Hepatocyte (in vitro differentiated cells): ENCODE results near the gene CRIP3. TPM values are rescaled to one million over a fixed set of nuclear protein-coding genes. Genes with fewer than 3 reads are reported as not detected.
A peak's percentile ranks its signal among the peaks of the same experiment; 100 is the strongest.

Experiments used
- DNase-seq: peaks from one replicate; pipeline ENCODE4 v3.0.0-alpha.2; 2016; ENCODE audit warnings: low spot score
- H2AFZ ChIP-seq: fragments of 200-600 bp; sonication (generic); 2 replicates; pipeline ENCODE4 v1.6.0; 2016; ENCODE audit warnings: antibody characterized with exemption, mild to moderate bottlenecking
- H3K27ac ChIP-seq: fragments of 200-600 bp; sonication (generic); 2 replicates; pipeline ENCODE4 v1.5.1; 2016; ENCODE audit warnings: mild to moderate bottlenecking
- H3K27me3 ChIP-seq: fragments of 200-600 bp; sonication (generic); 2 replicates; pipeline ENCODE4 v1.6.1; 2016
- H3K36me3 ChIP-seq: fragments of 200-600 bp; sonication (generic); replicated peaks from 2 replicates; pipeline ENCODE4 v1.5.1; 2016; ENCODE audit warnings: low read depth; ENCODE audit not compliant: insufficient read depth
- H3K4me1 ChIP-seq: fragments of 200-600 bp; sonication (generic); 2 replicates; pipeline ENCODE4 v1.5.1; 2016; ENCODE audit warnings: mild to moderate bottlenecking, moderate library complexity; ENCODE audit not compliant: insufficient read depth
- H3K4me2 ChIP-seq: fragments of 200-600 bp; sonication (generic); 2 replicates; pipeline ENCODE4 v1.6.0; 2016
- H3K4me3 ChIP-seq: fragments of 200-600 bp; sonication (generic); 2 replicates; pipeline ENCODE4 v1.5.1; 2016; ENCODE audit warnings: mild to moderate bottlenecking
- H3K79me2 ChIP-seq: fragments of 200-600 bp; sonication (generic); 2 replicates; pipeline ENCODE4 v1.6.0; 2017; ENCODE audit warnings: mild to moderate bottlenecking
- H3K9me2 ChIP-seq: fragments of 200-600 bp; sonication (generic); replicated peaks from 2 replicates; pipeline ENCODE4 v1.6.0; 2017; ENCODE audit warnings: mild to moderate bottlenecking; ENCODE audit not compliant: insufficient read depth
- H3K9me3 ChIP-seq: fragments of 200-600 bp; sonication (generic); 2 replicates; pipeline ENCODE4 v1.5.1; 2016; ENCODE audit warnings: low read depth, mild to moderate bottlenecking
- H4K20me1 ChIP-seq: fragments of 200-600 bp; sonication (generic); 2 replicates; pipeline ENCODE4 v1.6.0; 2016; ENCODE audit warnings: mild to moderate bottlenecking; ENCODE audit not compliant: insufficient read depth, poor library complexity, severe bottlenecking
- EZH2 ChIP-seq: fragments of 200-600 bp; sonication (generic); IDR thresholded peaks from 2 replicates; pipeline ENCODE4 v1.6.1; 2016; ENCODE audit warnings: antibody characterized with exemption, mild to moderate bottlenecking, borderline replicate concordance
- EZH2phosphoT487 ChIP-seq: fragments of 200-600 bp; sonication (generic); IDR thresholded peaks from one replicate; pipeline ENCODE4 v1.6.1; 2018; ENCODE audit warnings: antibody characterized with exemption, mild to moderate bottlenecking, low read depth, moderate library complexity; ENCODE audit not compliant: unreplicated experiment, severe bottlenecking
- WGBS: methylation state at CpG from one replicate; pipeline ENCODE4 v1.1.6; 2016; ENCODE audit warnings: low lambda C conversion rate; ENCODE audit errors: missing lambda C conversion rate; 5-methylcytosine and 5-hydroxymethylcytosine counted together
- polyA plus RNA-seq: library from polyadenylated mRNA; unstranded; fragments of >200 nt; fragmentation: Nextera tagmentation; extraction: Ambion mirVana; gene quantifications from 2 replicates; pipeline ENCODE4 v1.2.1, GENCODE V29; 2016
- total RNA-seq: library from RNA; depleted of rRNA; stranded (reverse); fragments of >200 nt; gene quantifications from 2 replicates; pipeline ENCODE4 v1.2.3, GENCODE V29; 2014
- TF ChIP-seq, protein P1 (sequence below): fragments of 200-600 bp; sonication (generic); IDR thresholded peaks from 2 replicates; pipeline ENCODE4 v1.5.1; 2016; ENCODE audit warnings: antibody characterized with exemption, mild to moderate bottlenecking; ENCODE audit not compliant: poor library complexity

The CRIP3 gene
- total and polyA plus RNA-seq, 2 experiments from 2014 or later: 0.80 to 1.5 TPM

DNA sequence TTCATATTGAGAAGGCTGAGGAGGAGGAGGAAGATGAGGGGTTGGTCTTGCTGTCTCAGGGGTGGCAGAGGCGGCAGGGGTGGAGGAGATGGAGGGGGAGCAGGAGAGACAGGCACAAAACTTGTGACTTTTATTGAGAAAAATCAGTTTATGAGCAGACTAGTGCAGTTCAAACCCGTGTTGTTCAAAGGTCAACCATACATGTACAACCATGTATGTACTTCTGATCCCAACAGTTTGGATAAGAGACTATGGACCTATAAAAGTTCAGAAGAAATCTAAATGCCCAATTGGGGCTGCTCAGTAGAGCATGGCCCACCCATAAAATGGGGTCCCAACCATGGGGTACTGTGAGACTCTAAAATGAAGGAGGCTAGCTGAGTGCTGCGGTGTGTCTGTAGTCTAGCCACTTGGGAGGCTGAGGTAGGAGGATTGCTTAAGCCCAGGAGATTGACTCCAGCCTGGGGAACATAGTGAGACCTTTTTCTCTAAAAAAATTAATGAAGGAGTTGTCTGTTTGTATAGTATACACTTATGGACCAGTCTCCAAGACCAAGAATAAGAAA lies 18.2 kb downstream of the CRIP3 start:
- H3K4me3 ChIP-seq: no peak overlapping the region
- H3K4me2 ChIP-seq: no peak overlapping the region
- H3K9me2 ChIP-seq: no peaks in the 10 kb centered on the region
- H3K27ac ChIP-seq: no peak overlapping the region
- H2AFZ ChIP-seq: no peak overlapping the region
- no peaks in the 10 kb centered on the region for H3K4me1 ChIP-seq
- no peaks in the 10 kb centered on the region for H3K36me3 ChIP-seq
- DNase-seq: no peak
- H3K27me3 ChIP-seq: peaks cover 6% of the 10 kb centered on the region
- no peaks in the 10 kb centered on the region for H4K20me1 ChIP-seq
- no peaks in the 10 kb centered on the region for H3K79me2 ChIP-seq
- TF ChIP-seq, protein P1, sequence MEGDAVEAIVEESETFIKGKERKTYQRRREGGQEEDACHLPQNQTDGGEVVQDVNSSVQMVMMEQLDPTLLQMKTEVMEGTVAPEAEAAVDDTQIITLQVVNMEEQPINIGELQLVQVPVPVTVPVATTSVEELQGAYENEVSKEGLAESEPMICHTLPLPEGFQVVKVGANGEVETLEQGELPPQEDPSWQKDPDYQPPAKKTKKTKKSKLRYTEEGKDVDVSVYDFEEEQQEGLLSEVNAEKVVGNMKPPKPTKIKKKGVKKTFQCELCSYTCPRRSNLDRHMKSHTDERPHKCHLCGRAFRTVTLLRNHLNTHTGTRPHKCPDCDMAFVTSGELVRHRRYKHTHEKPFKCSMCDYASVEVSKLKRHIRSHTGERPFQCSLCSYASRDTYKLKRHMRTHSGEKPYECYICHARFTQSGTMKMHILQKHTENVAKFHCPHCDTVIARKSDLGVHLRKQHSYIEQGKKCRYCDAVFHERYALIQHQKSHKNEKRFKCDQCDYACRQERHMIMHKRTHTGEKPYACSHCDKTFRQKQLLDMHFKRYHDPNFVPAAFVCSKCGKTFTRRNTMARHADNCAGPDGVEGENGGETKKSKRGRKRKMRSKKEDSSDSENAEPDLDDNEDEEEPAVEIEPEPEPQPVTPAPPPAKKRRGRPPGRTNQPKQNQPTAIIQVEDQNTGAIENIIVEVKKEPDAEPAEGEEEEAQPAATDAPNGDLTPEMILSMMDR: no peak
- TF ChIP-seq EZH2 (no peak), EZH2phosphoT487 (no peak)
- 96% methylated on average over 3 of the region's 3 CpGs for WGBS
- H3K9me3 ChIP-seq: no peaks in the 10 kb centered on the region

DNA sequence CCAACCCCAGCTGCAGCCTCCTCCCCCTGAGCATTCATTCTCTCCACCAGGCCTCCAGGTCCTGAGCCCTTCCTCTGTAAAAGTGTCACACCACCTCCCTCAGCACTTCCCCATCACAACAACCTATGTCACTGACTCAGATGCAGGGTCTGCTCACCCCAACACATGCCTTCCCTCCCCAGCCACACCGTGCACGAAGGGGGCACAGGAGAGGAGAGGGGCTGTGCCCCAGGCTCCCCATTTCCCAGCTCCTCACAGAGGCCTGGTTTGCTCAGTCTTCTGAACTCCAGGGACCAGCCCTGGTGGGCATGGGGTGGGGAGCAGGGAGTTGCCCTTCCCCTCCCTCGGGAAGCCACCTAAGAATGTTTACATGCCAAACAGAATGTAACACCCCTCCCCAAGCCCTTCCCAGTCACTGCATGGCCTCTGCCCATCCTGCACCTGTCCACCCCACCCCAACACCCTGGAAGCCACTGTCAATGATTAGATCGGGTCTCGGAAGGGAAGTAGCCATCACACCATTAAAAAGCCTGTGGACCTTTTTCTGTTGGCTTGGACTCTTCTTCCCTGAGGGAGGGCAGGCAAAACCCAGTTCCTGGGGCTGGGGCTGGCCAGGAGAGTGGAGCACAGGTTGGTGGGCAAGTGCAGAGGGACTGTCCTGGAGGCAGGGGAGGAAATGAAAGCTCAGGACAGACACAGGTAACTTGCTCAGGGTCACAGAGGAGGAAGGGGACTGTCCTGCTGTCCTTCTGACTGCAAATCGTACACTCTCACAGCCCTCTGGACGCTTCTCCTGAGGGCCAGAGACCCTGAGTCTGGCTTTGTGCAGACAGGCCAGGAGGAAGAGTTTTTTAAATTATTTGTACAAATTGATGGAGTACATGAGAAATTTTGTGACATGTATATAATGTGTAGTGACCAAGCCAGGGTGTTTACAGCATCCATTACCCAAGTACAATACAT lies 20.6 kb downstream of the CRIP3 start:
- Histone ChIP-seq H4K20me1 (no peaks in the 10 kb centered on the region), H3K79me2 (no peaks in the 10 kb centered on the region), H3K9me2 (no peaks in the 10 kb centered on the region), H3K9me3 (no peaks in the 10 kb centered on the region), H3K4me3 (no peak overlapping the region), H3K27me3 (peaks cover 15% of the 10 kb centered on the region), H3K27ac (no peak overlapping the region), H3K4me1 (no peaks in the 10 kb centered on the region), H3K36me3 (no peaks in the 10 kb centered on the region), H3K4me2 (no peak overlapping the region), H2AFZ (no peak overlapping the region)
- WGBS: 73% methylated on average over 7 of the region's 7 CpGs
- TF ChIP-seq EZH2phosphoT487: no peak
- no peak for TF ChIP-seq EZH2
- TF ChIP-seq, protein P1: no peak
- DNase-seq: no peak

DNA sequence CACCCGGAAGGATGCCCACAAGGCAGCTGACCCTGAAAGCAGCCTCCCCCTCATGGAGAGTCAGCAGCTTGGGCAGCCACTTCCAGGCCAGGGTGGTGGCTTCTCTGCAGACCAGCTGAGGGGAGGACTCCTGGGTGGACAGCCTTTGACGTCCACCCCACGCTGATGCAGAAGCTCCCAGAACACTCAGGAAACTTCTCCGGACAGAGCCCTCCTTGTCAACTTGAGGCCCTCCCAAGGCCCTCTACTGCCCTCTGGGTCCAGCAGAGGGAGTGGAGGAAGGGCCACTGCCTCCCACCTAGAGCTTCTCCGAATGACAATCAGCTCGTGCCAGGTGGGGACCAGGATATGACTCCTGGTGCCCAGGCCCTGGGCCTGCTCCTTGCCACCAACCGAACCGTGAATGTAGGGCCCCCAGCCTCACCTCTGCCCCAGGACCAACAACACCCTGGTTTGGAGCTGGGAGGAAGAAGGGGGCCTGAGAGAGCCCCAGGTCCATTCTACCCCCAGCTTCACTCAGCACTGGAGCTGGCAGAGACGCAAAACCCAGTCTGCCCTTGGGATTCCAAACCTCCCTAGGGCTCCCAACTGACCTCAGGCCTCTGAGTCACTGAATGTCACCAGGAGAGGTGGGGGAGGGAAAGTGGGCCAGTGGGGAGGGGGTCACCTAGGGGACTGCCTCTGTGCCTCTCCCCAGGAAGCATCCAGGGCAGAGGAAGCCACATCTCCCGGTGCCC lies 21.5 kb downstream of the CRIP3 start:
- no peaks in the 10 kb centered on the region for H3K9me2 ChIP-seq
- H3K4me1 ChIP-seq: no peaks in the 10 kb centered on the region
- H3K9me3 ChIP-seq: no peaks in the 10 kb centered on the region
- H3K4me2 ChIP-seq: no peak overlapping the region
- H2AFZ ChIP-seq: no peak overlapping the region
- no peak for TF ChIP-seq EZH2phosphoT487
- TF ChIP-seq, protein P1: peak; percentile 17
- no peaks in the 10 kb centered on the region for H3K79me2 ChIP-seq
- WGBS: 66% methylated on average over 9 of the region's 10 CpGs
- DNase-seq: no peak
- no peak overlapping the region for H3K27ac ChIP-seq
- peaks cover 15% of the 10 kb centered on the region for H3K27me3 ChIP-seq
- H3K36me3 ChIP-seq: no peaks in the 10 kb centered on the region
- no peak overlapping the region for H3K4me3 ChIP-seq
- H4K20me1 ChIP-seq: no peaks in the 10 kb centered on the region
